GM19455 (cell line): ENCODE data around the gene ZBTB20.

Experiments used
- ATAC-seq: cut with Tn5 transposase; IDR thresholded peaks from one replicate; pipeline ENCODE4 v1.9.1; 2021; ENCODE audit not compliant: unreplicated experiment

ZBTB20 gene

DNA sequence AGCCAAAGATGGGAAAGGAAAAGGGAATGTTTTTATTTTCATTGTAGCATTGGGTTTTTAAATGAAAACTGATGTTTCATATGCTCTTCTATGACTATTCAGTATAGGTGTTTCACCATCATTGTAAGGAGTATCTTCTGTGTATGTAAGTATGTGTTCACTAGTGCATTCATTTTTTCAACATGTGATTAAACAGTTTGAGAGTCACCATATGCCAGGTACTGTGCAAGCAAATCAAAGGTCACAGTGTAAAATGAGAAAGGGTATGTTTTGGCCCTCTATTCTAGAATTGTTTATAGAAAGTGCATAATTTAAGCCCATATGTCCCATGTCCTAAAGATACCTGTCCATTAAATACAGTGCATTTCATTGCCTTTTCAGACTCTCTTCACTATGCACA lies 207.2 kb downstream of the ZBTB20 start:
- ATAC-seq, result no peak

DNA sequence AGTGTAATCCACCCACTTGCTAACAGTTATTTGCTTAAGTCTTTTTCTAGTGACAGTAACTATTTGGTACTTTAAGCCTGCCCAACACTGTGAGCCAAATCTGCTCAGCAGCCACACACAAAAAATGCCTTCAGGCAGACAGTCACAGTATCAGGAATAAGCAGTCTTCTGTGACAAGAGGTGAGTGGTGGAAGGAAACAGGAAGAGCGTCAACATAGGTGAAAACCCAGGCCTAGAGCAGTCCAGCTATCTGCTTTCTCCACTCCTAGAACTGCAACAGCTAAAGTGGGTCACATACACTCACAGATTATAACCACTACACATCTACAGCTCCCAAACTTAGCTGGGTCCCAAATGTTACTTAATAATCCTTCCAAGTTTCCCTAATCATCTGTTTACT lies 213.7 kb downstream of the ZBTB20 start:
- ATAC-seq, result no peak

DNA sequence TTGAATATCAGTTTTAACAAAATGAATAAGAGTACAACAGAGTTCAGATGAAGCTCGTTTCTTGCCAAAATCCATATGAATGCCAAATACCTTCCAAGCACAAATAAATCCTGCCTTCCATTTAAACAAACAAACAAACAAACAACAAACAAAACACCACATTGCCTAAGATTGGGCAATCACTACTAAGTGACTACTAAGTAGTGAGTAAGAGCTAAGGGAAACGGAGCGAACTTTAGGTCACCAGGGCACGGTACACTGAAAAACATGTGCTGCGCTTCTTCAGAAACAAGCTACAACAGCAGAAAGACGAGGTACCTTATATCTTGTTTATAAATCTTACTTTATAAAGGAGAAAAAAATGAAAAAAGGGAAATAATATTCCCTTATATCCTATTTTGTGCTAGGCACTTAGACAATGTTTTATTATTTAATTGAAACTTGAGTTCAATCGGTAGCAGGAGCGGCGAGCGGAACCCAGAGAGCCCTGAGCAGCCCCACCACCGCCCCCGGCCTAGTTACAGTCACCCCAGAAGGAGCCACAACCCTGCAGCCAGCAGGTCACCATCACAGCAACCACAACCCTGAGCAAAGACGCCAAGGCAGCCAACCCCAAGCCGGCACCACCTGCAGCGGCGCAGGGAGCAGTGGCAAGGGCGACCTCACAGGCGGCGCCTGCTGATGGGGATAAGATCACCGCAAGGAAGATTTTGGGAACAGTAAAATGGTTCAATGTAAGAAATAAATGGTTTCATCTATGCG lies 216.9 kb downstream of the ZBTB20 start:
- no peak for ATAC-seq

DNA sequence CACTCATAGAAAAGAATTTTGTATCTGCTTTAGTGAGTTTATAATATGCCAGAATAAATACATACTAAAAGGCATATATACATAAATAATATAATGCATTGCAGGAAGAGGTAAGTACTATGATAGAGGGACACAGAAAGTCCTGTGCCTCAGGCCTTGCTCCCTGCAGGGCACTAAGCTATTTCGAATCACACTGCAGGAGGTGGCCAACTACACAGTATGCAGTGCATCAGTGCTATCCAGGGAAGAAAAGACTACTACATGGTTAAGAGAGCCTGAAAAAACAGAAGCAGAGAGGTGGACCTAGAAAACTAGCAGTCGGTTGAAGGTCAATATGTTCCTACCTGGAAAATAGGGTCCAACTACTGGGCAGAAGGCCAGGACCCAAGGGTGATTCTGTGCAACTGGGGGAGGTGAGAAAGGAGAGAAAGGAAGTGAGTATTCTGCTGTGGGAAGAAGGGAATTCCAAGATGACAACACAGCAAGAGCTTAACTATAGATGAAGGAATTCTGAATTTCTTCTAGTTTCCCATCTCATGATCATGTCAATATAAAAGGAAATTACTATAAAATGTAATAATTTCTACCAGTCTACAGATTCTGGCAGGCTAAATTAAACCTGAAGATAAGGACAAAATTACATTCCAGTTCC lies 218.0 kb downstream of the ZBTB20 start:
- ATAC-seq, result no peak

DNA sequence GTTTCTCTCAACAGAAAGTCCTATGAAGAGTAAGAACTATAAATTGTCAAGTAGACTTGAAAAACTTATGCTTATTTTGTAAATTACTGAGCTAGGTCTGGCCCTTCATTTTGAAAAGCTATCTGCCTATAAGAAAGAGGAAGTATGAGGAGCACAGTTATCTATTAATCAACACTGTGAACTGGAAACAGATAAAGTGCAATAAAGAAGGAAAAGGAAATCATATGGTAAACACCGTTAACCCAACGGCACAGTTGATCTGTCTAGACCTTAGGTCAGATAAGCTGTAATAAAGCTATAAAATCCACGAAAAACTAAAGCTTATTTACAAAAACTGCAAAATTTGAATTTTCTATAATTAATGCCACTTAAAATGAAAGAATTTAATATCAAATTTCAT lies 242.5 kb downstream of the ZBTB20 start:
- ATAC-seq, result no peak

DNA sequence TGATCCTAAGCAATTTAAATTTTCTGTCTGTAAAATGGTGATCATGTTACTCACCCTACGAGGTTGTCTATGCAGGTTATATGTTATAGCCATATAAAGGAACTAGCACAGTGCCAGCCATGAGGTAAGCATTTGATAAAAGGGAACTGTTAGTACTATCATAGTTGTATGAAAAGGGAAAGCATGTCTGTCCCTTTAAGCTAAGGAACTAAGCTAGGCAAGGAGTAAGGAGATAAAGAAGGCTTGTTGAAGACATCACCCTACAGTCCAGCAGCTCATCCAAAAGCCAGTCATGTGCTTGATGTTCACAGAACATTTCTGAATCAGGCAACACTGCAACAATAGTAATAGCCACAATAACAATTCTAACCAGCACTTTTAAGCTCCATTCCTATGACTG lies 243.9 kb downstream of the ZBTB20 start:
- no peak for ATAC-seq

DNA sequence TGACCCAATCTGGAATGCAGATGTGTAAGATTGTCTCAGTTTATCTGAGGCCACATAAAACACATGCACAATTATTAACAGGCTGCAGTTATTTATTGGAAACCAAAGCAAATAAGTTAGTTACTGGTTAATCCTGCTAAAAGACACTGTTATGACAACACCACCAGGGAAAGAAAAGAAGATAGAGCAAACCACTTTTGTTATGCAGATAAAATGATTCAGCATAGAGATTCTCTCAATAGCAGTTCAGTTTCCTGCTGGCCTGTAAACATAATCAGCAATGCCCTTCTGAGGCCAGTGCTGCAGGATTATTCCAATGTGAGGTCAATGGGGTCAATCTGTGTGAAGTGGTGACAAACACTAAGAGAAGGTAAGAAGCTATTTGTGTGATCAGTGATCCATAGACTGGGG lies 244.4 kb downstream of the ZBTB20 start:
- no peak for ATAC-seq

DNA sequence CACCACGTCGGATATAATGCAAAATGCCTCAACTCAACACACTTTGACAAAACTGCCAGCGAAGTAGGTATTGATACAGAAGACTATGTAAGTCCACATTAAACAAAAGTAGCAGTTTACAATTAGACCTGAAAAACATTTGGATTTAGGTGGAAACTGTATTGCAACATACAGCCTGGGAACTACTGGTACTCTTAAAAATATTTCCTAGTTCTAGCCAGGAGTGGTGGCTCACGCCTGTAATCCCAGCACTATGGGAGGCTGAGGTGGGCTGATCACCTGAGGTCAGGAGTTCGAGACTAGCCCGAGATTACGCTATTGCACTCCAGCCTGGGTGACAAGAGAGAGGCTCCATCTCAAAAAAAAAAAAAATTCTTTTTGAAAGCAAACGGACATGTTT lies 246.2 kb downstream of the ZBTB20 start:
- ATAC-seq, result no peak

DNA sequence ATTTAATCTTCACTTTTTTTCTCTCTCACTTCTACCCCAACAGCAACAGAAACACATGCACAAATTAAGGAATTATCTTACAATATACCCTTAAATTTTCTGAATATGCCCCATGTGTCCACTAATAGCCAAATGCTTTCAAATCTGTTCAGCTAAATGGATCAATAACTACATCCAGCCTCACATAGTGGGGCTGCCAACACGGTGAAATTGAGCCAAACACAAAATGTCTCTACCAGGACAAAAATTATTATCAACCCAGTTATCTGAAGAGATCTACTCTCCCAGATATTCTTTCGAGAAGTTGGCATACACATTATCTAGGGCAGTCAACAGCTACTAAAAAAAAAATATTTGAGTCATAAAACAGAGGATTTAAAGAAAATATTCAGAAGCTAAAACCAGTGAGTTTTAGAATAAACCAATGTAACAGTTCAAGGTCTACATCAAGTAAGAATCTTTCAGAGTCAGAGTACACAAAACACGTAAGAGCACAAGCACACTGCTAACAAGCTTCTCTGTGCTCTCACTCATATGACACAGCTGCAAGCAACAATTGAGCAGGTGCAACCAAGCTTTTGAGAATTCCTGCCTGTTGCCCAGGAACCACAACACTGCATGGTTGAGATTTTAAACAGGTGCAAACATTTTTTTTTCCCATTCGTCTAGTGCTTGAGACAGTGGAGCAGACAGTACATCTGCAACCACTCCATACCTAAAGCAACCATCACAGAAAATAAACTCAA lies 247.7 kb downstream of the ZBTB20 start:
- no peak for ATAC-seq

DNA sequence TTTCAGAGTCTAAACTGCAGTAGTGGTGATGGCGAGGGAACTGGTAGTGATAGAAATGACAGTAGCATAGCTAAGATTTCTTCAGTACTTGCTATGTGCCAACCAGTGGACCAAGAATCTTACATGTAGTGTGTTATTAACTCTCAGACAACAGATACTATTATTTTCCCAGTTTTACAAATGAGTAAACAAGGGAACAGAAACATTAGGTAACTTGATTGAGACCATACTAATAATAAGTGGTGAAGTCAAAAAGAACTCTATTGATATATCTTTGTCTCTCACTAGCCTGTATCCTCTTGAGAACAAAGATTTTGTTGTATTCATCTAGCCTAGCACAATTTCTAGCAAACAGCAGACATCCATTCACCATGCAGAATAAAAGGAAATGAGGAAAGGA lies 250.1 kb downstream of the ZBTB20 start:
- no peak for ATAC-seq

DNA sequence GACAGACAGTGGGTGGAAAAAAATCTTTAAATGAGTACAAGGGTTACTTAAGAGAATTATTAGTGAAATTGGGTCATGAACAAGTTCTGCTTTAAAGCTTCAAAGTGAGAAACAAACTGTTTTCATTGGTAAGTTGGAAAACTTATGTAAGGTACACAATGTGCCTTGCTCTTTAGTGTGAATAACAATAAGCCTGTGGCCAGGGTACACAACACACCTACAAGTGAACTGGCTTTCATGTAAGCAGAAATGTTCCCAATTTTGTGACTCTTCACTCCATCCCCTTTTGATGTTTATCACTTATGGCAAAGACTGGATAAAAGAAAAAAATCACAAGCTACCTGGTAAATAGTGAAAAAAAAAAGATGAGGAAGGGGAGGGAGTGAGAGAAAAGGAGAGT lies 253.7 kb downstream of the ZBTB20 start:
- no peak for ATAC-seq

DNA sequence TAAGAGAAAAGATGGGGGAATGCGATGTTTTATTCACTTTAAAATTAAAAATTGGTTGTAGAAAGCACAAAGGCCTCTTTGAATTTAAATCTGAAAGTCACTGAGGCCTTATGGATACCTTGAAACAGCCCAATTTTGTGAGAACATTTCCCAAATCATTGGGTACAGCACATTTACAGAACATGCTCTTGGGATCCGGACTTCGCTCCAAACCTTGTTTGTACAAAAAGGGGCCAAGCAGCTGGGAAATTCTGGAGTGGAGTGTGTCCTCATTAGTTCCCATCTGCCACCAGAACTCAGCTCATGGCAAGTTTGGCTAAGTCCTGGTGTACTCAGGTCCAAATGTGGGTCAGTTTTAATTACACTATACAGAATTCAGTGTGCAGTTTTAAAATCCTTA lies 254.2 kb downstream of the ZBTB20 start:
- no peak for ATAC-seq

DNA sequence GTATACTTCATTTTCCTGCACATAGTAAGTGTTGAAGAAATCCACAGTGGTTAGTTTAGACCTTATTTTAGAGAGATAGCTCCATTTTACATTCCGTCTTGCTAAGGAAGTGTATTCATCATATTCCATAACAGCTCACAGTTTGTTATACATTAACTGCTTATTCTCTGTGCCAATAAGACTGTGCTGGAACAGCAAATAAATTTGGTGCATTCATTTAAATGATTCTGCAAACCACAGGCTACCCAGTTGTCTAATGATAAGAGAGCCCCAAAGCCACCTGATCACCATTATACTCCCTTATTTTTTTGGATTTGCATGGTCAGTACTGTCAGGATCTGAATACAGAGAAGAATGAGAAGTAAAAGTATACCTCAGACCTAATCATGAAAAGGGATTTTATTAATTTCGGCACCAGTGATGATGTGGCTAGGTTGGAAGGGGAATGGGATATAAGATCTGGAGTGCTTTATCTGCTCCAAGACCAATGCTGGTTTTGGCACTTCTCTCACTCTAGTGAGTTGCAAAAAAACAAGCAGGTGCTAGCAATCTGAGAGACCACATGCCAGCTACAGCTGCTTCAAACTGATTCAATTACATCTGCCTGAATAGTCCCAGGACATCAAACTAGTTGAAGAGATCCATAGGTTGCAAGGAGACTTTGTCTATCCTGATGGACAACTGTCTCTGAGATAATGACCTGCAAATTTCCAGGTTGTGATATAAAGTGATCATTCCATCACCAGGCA lies 254.8 kb downstream of the ZBTB20 start:
- ATAC-seq, result no peak

DNA sequence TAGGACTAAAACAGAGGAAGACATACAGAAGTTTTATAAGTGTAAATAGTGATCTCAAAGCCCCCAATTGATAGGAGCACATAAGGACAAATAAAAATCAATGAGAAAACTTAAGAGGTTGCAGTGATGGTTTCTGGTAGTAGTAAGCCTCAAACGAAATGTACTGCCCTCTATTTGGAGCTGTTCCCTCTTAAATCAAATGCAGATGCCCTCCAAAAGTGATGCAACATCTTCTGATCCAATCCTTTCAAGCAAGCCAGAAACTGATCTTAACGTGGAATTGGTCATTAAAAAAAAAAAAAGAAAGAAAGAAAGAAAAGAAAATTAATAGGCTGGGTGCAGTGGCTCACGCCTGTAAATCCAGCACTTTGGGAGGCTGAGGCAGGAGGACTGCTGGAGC lies 259.3 kb downstream of the ZBTB20 start:
- ATAC-seq, result no peak

DNA sequence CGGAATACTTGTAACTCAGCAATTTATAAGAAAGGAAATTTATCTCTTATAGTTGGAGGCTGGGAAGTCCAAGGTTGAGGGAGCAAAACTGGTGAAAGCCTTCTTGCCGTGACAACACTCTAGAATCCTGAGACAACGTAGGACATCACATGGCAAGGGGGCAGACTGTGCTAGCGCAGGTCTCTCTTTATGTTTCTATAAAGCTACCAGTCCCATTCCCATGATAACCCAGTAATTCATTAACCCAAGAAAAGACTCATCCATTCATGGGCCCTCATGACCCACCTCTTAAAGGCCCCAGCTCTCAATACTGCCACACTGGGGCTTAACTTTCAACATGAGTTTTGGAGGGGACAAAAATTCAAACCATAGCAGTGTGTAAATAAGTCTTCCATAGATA lies 260.2 kb downstream of the ZBTB20 start:
- no peak for ATAC-seq

DNA sequence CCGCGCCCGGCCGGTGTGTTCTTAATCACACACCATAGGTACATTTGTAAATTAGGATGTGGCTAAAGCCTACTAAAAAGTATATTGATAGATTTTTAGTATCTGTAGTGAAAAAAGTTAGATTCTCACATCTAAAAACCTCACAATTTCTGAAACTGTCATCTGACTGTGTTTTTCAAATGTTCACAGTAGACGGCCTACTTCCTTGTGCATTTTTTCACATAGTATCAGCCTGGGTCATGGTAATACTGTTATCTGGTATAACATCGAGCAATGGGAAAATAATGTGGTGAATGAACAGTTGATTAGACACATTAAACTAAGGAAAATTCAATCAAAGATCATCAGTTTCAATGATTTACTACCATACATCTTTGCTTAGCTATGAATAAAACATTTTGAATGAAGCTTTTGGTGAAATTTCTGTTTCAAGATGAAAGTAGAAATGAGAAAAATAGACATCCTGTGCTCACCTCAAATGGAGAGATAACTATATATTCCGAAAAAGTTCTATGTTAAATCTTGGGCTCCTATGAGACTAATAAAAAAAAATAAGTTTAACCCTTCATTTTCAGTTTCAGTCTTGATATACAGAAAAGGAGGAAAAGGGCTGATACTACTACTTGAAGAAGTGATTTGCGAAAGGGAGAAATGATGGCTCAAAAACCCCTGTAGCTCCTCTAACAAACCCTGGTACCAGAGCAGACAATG lies 262.7 kb downstream of the ZBTB20 start:
- peak; percentile 66 for ATAC-seq

DNA sequence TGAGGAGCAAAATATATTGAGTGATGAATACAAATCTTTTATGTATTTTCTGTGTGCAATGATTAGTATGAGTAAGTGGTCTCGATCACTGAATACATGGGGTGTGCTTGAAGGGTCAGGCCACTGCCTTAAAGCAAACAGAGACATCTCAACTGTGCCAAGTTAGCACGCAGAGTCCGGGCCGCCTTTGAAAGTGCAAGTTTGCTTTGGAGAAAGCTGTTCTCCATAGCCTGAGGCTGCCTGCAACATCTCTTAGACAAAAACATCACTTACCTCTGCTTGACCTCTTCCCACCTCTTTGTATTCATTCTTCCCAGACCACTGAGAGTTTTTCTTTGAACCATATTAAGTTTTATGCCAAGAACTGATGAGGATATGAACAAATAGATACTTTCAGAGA lies 267.0 kb downstream of the ZBTB20 start:
- no peak for ATAC-seq

DNA sequence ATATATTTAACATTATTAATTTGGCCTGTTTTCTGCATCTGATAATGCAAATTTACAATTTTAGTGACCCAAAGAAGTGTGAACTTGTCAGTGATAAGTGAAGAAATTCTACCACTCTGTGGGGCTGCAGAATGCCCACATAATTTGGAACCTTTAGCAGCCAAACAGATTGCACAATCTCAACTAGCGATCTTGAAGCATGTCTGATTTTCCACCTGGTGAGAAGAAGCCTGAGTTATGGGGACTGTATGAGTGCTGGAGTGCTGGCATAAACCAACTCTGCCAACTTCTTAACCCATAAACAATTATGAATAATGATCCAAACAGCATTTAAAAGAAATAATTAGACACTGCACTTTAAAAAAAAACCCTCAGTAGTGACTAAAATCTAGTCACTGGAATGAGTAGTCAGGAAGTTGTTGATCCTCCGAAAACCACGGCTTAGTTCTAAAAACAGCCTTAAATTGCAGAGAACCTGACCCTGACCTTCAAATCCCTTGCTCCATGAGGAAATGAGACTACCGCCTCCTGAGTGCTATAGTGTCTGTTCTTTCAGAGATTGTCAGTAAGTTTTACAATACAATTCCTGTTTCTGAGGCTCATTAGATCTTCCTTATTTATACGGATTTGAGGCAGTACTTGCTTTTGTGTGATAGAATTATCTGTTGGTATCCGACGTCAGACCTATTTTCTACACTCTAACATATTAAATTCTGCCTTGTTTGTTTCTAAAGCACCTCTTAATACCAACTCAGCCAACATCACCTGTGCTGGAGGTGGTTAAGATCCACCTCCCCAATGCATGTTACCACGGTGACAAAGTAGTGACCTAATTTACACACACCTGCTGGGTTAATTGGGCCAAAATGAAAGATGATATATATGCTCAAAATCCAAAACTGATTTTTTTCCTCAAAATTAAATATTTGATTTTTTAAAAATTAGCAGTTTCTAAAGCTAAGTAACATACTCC lies 267.7 kb downstream of the ZBTB20 start:
- ATAC-seq, result peak; percentile 69

DNA sequence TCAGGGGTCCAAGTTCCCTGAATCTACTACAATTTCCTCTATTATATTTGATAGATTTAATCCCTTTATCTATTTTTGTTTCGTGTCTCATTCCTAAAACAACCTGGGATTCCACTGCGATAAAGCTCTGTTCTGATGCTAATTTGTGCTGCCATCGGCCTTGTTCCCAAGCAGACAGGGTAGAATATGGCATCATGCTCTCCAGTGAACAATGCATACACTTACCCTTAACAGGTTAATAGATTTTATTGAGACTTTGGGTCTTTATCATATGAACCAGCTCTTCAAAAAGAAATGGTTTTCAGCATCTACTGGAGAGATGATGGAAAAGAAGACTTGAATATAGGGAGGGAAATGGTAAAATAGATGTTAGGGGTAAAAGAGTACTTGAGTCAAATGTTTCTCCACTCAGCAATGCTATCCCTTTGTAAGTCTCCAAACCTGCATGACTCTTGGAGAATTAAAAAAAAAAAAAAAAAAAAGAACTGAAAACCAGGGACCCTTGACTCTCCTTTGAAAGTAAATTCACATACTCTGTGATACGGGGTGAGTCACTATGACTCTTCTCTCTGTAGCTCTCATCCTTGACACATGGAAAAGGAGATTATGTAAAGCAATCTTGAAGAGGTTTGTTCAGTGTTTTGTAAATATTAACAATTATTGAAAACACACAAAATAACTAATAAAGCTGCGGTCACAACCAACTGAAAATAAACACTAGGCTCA lies 268.8 kb downstream of the ZBTB20 start:
- no peak for ATAC-seq
